Left ventricle myocardium superior (tissue), 1 donor: Measurements from ENCODE around the gene CHP1. TPM values are rescaled to one million over a fixed set of nuclear protein-coding genes. Genes with fewer than 3 reads are reported as not detected.
"Not testable (repeated sequence)": the region's sequence is repeated elsewhere in the genome, so short reads cannot be mapped to it uniquely, and the experiment has no call there.

Source experiments
- ATAC-seq: fragments of 200-7000 bp; cut with Tn5 transposase; one replicate; pipeline ENCODE4 v1.9.1; 2020; ENCODE audit warnings: mild to moderate bottlenecking, moderate library complexity
- DNase-seq: peaks from one replicate; pipeline ENCODE4 v3.0.0-alpha.2; 2020
- intact Hi-C: fragments of 100-400 bp; cut with micrococcal nuclease; formaldehyde crosslinking; loops from one replicate; pipeline ENCODE4 v1.11.0; 2022
- long read RNA-seq: library from polyadenylated mRNA; unstranded; transcript quantifications from one replicate; pipeline ENCODE4 v2.0.0, GENCODE V29; 2021
- total RNA-seq: library from RNA; stranded (reverse); fragmentation: NEBNext Ultra II Directional; extraction: Animal tissue kit (Norgen Biotek cat#: 25700); gene quantifications from one replicate; pipeline ENCODE4 v1.2.1, GENCODE V29; 2021
- donor health status: DM: no; HTN: yes; CAD: no; lungs with severe emphysema.

CHP1 gene
- 102 TPM for total RNA-seq
- long read RNA-seq, transcript CHP1-201 (7 exons, 3,329 nt) = major isoform, 5 of 17 reads
- long read RNA-seq, partial matches to known transcripts = 1 of 17 reads
- long read RNA-seq, other reads (novel, unspliced or antisense) = 11 of 17 reads

- DNase-seq (peak; percentile 99), ATAC-seq (peak; percentile 100)
- intact Hi-C loops = loop anchor here (5.0 kb wide), 1 partner anchor 114 kb away; the partner anchor contains the start of gene INO80
Measured at GRCh38 chr15:41230650-41231421, at the start of gene CHP1, which contains the start of gene EXD1. CHP1 (plus strand) TSS chr15:41231268; CDS start chr15:41231383, 115 bp downstream. EXD1 (minus strand) TSS chr15:41230757; CDS start chr15:41226575, 4,182 bp downstream.

- DNase-seq = no peak
- ATAC-seq = no peak
- intact Hi-C loops = no loop called here
Measured at GRCh38 chr15:41182266-41182665, 48.8 kb upstream of the CHP1 start.

- intact Hi-C loops = no loop called here
- ATAC-seq (no peak), DNase-seq (no peak)
Measured at GRCh38 chr15:41183581-41183980, 47.5 kb upstream of the CHP1 start.

- intact Hi-C loops = no loop called here
- no peak for DNase-seq
- no peak for ATAC-seq
Measured at GRCh38 chr15:41194444-41194843, 36.6 kb upstream of the CHP1 start.

GRCh38 chr15:41199470-41199869 is 31.6 kb upstream of the CHP1 start:
- intact Hi-C loops = no loop called here
- no peak for ATAC-seq
- DNase-seq = no peak

GRCh38 chr15:41203395-41203794 is 27.7 kb upstream of the CHP1 start:
- intact Hi-C loops = no loop called here
- no peak for ATAC-seq
- no peak for DNase-seq

GRCh38 chr15:41205315-41205714 is 25.8 kb upstream of the CHP1 start:
- no peak for DNase-seq
- intact Hi-C loops = no loop called here

GRCh38 chr15:41207687-41208448 is 23.2 kb upstream of the CHP1 start:
- DNase-seq (no peak), ATAC-seq (no peak)
- intact Hi-C loops = no loop called here

More at GRCh38 chr15:41205315-41205714, 25.8 kb upstream of the CHP1 start:
- ATAC-seq = no peak

GRCh38 chr15:41215708-41216107 is 15.4 kb upstream of the CHP1 start:
- intact Hi-C loops = no loop called here
- DNase-seq (no peak), ATAC-seq (no peak)

- DNase-seq = no peak
- no peak for ATAC-seq
- intact Hi-C loops = no loop called here
Measured at GRCh38 chr15:41218851-41219250, 12.2 kb upstream of the CHP1 start.

GRCh38 chr15:41219381-41219780 is 11.7 kb upstream of the CHP1 start:
- ATAC-seq = no peak
- no peak for DNase-seq
- intact Hi-C loops = no loop called here

GRCh38 chr15:41230345-41230649 is 771 bp upstream of the CHP1 start:
- no peak for ATAC-seq
- intact Hi-C loops = loop anchor here (5.0 kb wide), 1 partner anchor 113 kb away; the partner anchor contains the start of gene INO80
- no peak for DNase-seq

- ATAC-seq = peak; percentile 58
- intact Hi-C loops = loop anchor here (5.0 kb wide), 1 partner anchor 114 kb away; the partner anchor contains the start of gene INO80
- no peak for DNase-seq
Measured at GRCh38 chr15:41231422-41232226, 556 bp downstream of the CHP1 start.

GRCh38 chr15:41233367-41233771 is 2.3 kb downstream of the CHP1 start:
- intact Hi-C loops = loop anchor here (5.0 kb wide), 1 partner anchor 116 kb away; the partner anchor contains the start of gene INO80
- no peak for DNase-seq
- no peak for ATAC-seq

- intact Hi-C loops, ATAC-seq, DNase-seq: not testable (repeated sequence)
Measured at GRCh38 chr15:41235228-41235627, 4.2 kb downstream of the CHP1 start.

- no peak for DNase-seq
- no peak for ATAC-seq
- intact Hi-C loops = no loop called here
Measured at GRCh38 chr15:41235929-41236328, 4.9 kb downstream of the CHP1 start.

GRCh38 chr15:41238100-41238499 is 7.0 kb downstream of the CHP1 start:
- DNase-seq = no peak
- ATAC-seq = no peak
- intact Hi-C loops = no loop called here

GRCh38 chr15:41241221-41241964 is 10.3 kb downstream of the CHP1 start:
- peak; percentile 89 for ATAC-seq
- intact Hi-C loops = no loop called here
- DNase-seq = peak; percentile 57
